ENCODE measurements around the gene ANP32B. TPM values are rescaled to one million over a fixed set of nuclear protein-coding genes. Genes with fewer than 3 reads are reported as not detected.

The ANP32B gene
- total RNA-seq, 2 experiments from 2014 or later, result 32.1 to 389 TPM

GRCh38 chr9:98049288-98050072 lies 66.3 kb downstream of the ANP32B start:
- Histone ChIP-seq H3K4me1 (ENCODE audit: insufficient read depth, low read length, poor library complexity, severe bottlenecking) (peaks cover 35% of the 10 kb centered on the region), H3K36me3 (ENCODE audit: insufficient read depth, low read length) (peaks cover 51% of the 10 kb centered on the region), H3K79me2 (ENCODE audit: insufficient read depth, low read depth, low read length) (peaks cover 44% of the 10 kb centered on the region), H2AFZ (ENCODE audit: low read length) (no peak overlapping the region), H3K4me3 (ENCODE audit: low read depth, low read length, poor library complexity, severe bottlenecking) (no peak overlapping the region), H3K27ac (ENCODE audit: low read depth, low read length, poor library complexity, severe bottlenecking) (no peak overlapping the region), H3K4me2 (ENCODE audit: low read length) (peak overlapping the region; percentile 13), H3K9me2 (ENCODE audit: insufficient read depth, low read length) (no peaks in the 10 kb centered on the region), H4K20me1 (ENCODE audit: insufficient read depth, low read length) (no peaks in the 10 kb centered on the region; the same call in 1 of the 2 replicates), H3K9me3 (ENCODE audit: low read length) (0 out of 2 replicates have a peak, but pooled peaks cover 4% of the 10 kb centered on the region)
- ChIA-PET POLR2A (interaction anchor here (3.6 kb wide), 1 partner anchor 11 kb away, joined by 17 read pairs; no protein-coding TSS in a partner anchor), CTCF (ENCODE audit: unreplicated experiment) (no interaction called here)
- no peak for TF ChIP-seq EZH2phosphoT487 (IDR thresholded peaks at IDR 0.05; ENCODE audit: borderline replicate concordance, low read depth, low read length)
- TF ChIP-seq CTCF (conservative IDR thresholded peaks at IDR 0.05; ENCODE audit: low read length), result no peak
- BruUV-seq (replicated peaks), result no TSS peak
- intact Hi-C loops (cut with micrococcal nuclease; ENCODE audit: unreplicated experiment), result no loop called here
- DNase-seq (ENCODE audit: low spot score), result no peak

GRCh38 chr9:98050351-98050750 lies 67.2 kb downstream of the ANP32B start:
- intact Hi-C loops (cut with micrococcal nuclease; ENCODE audit: unreplicated experiment), result no loop called here
- H3K27ac ChIP-seq (ENCODE audit: low read depth, low read length, poor library complexity, severe bottlenecking), result no peak overlapping the region
- POLR2A ChIA-PET, result interaction anchor here (1.2 to 3.6 kb wide), 2 partner anchors 12 to 37 kb away, joined by 3 to 17 read pairs; no protein-coding TSS in a partner anchor

More at GRCh38 chr9:98050351-98050750, 67.2 kb downstream of the ANP32B start:
- no peak for DNase-seq (ENCODE audit: low spot score)
- TF ChIP-seq EZH2phosphoT487 (IDR thresholded peaks at IDR 0.05; ENCODE audit: borderline replicate concordance, low read depth, low read length), result no peak
- no peak for TF ChIP-seq CTCF (conservative IDR thresholded peaks at IDR 0.05; ENCODE audit: low read length)
- BruUV-seq (replicated peaks), result no TSS peak
- Histone ChIP-seq H3K9me2 (ENCODE audit: insufficient read depth, low read length) (no peaks in the 10 kb centered on the region), H3K79me2 (ENCODE audit: insufficient read depth, low read depth, low read length) (peaks cover 44% of the 10 kb centered on the region), H3K4me3 (ENCODE audit: low read depth, low read length, poor library complexity, severe bottlenecking) (no peak overlapping the region), H3K9me3 (ENCODE audit: low read length) (no peaks in the 10 kb centered on the region), H3K36me3 (ENCODE audit: insufficient read depth, low read length) (peaks cover 54% of the 10 kb centered on the region), H4K20me1 (ENCODE audit: insufficient read depth, low read length) (no peaks in the 10 kb centered on the region; the same call in 1 of the 2 replicates), H2AFZ (ENCODE audit: low read length) (no peak overlapping the region), H3K4me1 (ENCODE audit: insufficient read depth, low read length, poor library complexity, severe bottlenecking) (peaks cover 27% of the 10 kb centered on the region), H3K4me2 (ENCODE audit: low read length) (no peak overlapping the region; the same call in 1 of the 2 replicates)
- CTCF ChIA-PET (ENCODE audit: unreplicated experiment), result no interaction called here

Measured in OCI-LY7 (cell line).